Peyer's patch (tissue), 4 donors: Measurements from ENCODE around the gene GAS7.

Source experiments
- CTCF ChIP-seq, 6 experiments: fragments of 450-650 bp in 4 of 6; fragments of 200-600 bp in 2 of 6; sonication (generic) in 1 of 6; IDR thresholded peaks; one replicate each; pipeline ENCODE4 v1.5.1; 2017 to 2019; ENCODE audit warnings: antibody characterized with exemption in 6 of 6, mild to moderate bottlenecking in 3 of 6, moderate library complexity in 1 of 6
- POLR2A ChIP-seq, 2 donors: fragments of 450-650 bp; IDR thresholded peaks; one replicate each; pipeline ENCODE4 v1.5.1; 2017; ENCODE audit warnings: antibody characterized with exemption in 2 of 2, mild to moderate bottlenecking in 2 of 2, moderate library complexity in 2 of 2

GRCh38 chr17:9974448-9975381 is 223.7 kb downstream of the GAS7 start:
- TF ChIP-seq POLR2A (IDR thresholded peaks at IDR 0.05) (no peak), CTCF (IDR thresholded peaks at IDR 0.05) (no peak)
